Omental fat pad (tissue), 4 donors: ENCODE measurements around the gene LCA5. TPM values are rescaled to one million over a fixed set of nuclear protein-coding genes. Genes with fewer than 3 reads are reported as not detected.
"Not testable (repeated sequence)": the region's sequence is repeated elsewhere in the genome, so short reads cannot be mapped to it uniquely, and the experiment has no call there.

Experiments used
- ATAC-seq: fragments of 150-250 bp; one replicate; pipeline ENCODE4 v1.9.1; 2016; ENCODE audit warnings: mild to moderate bottlenecking, moderate library complexity; ENCODE audit not compliant: low FRiP score
- DNase-seq: peaks from one replicate; pipeline ENCODE4 v3.0.0-alpha.2; 2019; ENCODE audit warnings: low spot score
- total RNA-seq, 4 donors: library from RNA; depleted of rRNA; stranded (reverse); fragments of >200 nt; gene quantifications; one replicate each; pipeline ENCODE4 v1.1.0, GENCODE V29; 2016
- TF ChIP-seq, protein P1 (sequence below), 3 donors: fragments of 450-650 bp; IDR thresholded peaks; one replicate each; pipeline ENCODE4 v1.5.1; 2016 to 2017; ENCODE audit warnings: antibody characterized with exemption in 3 of 3, mild to moderate bottlenecking in 3 of 3, moderate library complexity in 2 of 3

The LCA5 gene
- total RNA-seq = 1 to 10 TPM; 3.4 to 9.0 (median 4.9) TPM

DNA sequence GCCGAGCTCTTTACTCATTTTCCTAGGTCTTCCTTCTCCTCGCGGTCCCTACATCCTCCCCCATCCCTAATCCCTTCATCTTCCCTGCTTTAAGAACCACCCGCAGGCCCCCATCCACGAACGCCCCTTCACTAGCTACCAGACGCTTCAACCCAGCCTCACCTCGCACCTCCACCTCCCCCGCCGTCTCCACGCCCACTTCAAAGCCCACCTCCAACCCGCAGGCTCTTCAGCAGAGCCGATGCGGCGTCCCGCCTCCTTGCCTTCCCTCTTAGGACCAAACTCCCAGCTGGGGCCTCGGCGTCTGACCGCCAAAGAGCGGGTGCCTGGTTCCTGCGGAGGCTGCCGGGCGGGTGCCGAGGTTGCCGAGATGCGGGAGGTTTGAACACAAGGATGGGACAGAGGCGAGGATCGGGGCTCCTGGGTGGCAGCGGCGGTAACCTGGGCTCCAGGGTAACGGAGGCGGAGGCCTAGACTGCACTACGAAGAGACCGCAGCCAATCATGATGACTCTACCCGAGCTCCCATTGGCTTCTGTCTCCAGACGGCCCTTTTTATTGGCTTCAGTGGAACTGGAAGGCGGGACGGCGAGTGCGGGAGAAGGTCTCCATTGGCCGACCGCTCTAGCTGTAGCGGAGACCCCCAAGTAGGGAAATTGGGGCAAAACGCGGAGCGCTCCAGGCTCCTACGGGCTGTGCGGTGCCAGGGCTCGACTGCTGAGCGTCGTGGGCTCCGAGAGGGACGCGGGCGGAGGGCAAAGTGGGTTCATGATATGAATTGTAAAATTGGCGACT lies at the start of gene LCA5:
Gene LCA5, minus strand, starts transcription at position 477 of the 794 bp plus-strand sequence. CDS start 18,536 bp downstream, outside the sequence.
- DNase-seq (peak; percentile 66), ATAC-seq (peak; percentile 100)
- TF ChIP-seq, protein P1, sequence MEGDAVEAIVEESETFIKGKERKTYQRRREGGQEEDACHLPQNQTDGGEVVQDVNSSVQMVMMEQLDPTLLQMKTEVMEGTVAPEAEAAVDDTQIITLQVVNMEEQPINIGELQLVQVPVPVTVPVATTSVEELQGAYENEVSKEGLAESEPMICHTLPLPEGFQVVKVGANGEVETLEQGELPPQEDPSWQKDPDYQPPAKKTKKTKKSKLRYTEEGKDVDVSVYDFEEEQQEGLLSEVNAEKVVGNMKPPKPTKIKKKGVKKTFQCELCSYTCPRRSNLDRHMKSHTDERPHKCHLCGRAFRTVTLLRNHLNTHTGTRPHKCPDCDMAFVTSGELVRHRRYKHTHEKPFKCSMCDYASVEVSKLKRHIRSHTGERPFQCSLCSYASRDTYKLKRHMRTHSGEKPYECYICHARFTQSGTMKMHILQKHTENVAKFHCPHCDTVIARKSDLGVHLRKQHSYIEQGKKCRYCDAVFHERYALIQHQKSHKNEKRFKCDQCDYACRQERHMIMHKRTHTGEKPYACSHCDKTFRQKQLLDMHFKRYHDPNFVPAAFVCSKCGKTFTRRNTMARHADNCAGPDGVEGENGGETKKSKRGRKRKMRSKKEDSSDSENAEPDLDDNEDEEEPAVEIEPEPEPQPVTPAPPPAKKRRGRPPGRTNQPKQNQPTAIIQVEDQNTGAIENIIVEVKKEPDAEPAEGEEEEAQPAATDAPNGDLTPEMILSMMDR (IDR thresholded peaks at IDR 0.05) = no peak

DNA sequence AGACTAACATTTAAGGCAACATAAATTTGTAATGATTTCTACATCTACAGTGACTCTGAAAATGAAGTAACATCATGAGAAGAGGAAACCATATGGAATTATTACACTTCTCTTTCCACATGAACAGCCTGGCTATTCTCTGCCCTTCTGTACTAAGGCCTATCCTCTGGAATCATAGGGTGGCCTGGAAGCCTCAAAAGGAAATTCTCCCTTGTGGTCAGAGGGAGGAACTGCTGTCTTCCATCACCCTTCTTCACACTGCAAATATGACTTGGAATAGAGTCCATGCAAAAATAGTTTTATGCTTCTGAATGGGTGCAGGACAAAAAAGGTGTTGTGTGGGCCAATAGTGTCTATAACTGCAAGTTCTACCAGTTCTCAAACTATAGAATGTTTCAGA lies 49.3 kb upstream of the LCA5 start:
- no peak for ATAC-seq
- TF ChIP-seq, protein P1 (IDR thresholded peaks at IDR 0.05) = no peak

DNA sequence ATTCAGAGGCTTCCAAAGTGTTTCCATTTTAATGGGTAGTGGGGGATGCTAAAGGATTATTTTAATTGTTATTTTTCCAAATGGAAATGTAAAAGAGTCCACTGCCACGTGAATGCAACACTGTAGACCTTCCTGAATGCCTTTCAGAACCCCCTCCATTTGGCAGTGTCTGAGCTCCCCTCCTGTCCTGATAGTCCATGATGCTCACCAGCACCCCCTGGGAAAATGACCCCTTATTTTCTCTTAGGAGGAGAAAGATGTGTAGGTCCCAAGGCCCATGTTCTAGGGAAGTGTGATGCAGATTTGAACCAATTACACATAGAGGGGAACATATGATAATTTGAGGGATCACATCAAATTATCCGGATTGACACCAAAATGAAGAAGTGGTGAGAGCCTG lies 47.1 kb upstream of the LCA5 start:
- ATAC-seq (no peak), DNase-seq (no peak)
- TF ChIP-seq, protein P1 (IDR thresholded peaks at IDR 0.05) = no peak

More for the DNA sequence above, 49.3 kb upstream of the LCA5 start:
- DNase-seq = no peak

DNA sequence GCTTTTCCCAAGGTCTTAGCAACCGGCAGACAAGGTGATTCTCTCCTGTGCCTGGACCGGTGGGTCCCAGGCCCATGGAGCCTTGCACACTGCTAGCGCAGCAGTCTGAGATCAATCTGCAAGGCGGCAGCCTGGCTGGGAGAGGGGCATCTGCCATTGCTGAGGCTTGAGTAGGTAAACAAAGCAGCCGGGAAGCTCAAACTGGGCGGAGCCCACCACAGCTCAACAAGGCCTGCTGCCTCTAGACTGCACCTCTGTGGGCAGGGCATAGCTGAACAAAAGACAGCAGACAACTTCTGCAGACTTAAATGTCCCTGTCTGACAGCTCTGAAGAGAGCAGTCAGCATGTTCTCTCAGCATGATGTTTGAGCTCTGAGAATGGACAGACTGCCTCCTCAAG lies 40.7 kb upstream of the LCA5 start:
- ATAC-seq, DNase-seq: not testable (repeated sequence)

DNA sequence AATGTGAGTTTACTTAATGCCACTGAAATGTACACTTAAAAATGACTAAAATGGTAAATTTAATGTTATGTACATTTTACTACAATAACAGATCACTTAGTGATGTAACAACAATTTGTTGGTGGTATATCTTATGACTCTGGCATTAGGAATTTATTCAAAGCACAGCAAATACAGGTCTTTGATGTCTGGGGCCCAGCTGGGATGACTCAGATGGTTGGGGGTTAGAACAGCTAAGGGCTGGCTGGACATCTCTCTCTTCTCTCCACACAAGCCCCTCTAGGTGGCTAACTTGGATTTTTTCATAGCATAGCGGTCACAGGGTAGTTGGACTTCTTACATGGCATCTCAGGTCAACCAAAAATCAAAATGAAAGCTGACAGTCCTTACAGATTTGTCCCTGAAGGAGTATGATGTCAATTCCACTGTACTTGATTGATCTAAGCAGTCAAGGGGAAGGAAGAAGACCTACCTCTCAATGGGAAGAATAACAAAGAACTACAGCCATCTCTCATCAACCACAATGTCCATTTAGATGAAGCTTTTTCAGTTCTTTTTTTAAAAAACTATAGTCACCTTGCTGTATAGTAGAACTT lies 37.5 kb upstream of the LCA5 start:
- DNase-seq = no peak
- TF ChIP-seq, protein P1 (IDR thresholded peaks at IDR 0.05) = no peak
- ATAC-seq = no peak

DNA sequence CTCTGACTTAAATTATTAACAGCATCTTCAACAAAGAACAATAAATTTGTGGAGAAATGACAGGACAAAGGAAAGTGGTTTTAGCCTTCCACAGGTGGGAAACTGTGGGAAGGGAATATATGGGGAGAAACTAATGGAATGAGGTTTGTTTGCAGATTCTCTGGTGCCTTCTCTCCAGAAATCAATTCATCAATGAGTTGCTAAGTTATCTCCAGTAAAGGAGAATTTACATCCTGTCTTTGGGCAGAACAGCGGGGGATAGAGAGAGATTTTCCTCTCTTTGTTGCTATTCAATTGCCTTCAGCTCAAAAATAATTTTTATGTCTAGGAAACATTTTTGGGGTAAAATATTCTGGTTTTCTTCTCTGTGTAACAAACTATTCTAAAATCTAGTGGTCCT lies 36.9 kb upstream of the LCA5 start:
- DNase-seq = no peak
- ATAC-seq = no peak
- TF ChIP-seq, protein P1 (IDR thresholded peaks at IDR 0.05) = no peak

DNA sequence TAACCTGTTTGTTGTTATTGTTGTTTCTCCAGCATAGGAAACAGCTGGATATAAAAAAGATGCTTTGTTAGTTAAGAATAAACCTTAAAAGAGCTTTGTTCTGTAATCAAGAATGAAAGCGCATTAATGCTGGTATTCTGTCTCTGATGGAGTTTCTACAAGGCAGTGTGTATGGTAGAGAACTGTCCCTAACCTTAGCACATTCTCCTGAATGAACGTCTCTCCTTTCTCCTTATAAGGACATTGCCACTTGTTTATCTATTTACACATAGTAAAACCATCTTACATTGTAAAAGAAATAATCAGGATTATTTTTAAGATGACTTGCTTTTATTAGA lies 33.8 kb upstream of the LCA5 start:
- no peak for DNase-seq
- no peak for ATAC-seq
- TF ChIP-seq, protein P1 (IDR thresholded peaks at IDR 0.05) = no peak
